BE2C (cell line): ENCODE results near the gene MACF1.

Experiments used
- DNase-seq: peaks from one replicate; pipeline ENCODE4 v3.0.0-alpha.2; 2020
- H3K27me3 ChIP-seq: fragments of 250-450 bp; sonication (Bioruptor Pico); 2 replicates; pipeline ENCODE4 v1.5.1; 2020; ENCODE audit warnings: mild to moderate bottlenecking
- H3K36me3 ChIP-seq: fragments of 250-450 bp; sonication (Bioruptor Pico); 2 replicates; pipeline ENCODE4 v1.5.1; 2020; ENCODE audit warnings: mild to moderate bottlenecking
- H3K4me1 ChIP-seq: fragments of 250-450 bp; sonication (Bioruptor Pico); 2 replicates; pipeline ENCODE4 v1.5.1; 2020
- H3K4me3 ChIP-seq: 2 replicates; pipeline ENCODE4 v1.5.1; 2011; ENCODE audit warnings: low read depth, low read length
- H3K9me3 ChIP-seq: fragments of 250-450 bp; sonication (Bioruptor Pico); 2 replicates; pipeline ENCODE4 v1.5.1; 2020
- TF ChIP-seq, protein P1 (sequence below): IDR thresholded peaks from 2 replicates; pipeline ENCODE4 v1.5.1; 2012; ENCODE audit warnings: mild to moderate bottlenecking, low read depth, low read length

The MACF1 gene

DNA sequence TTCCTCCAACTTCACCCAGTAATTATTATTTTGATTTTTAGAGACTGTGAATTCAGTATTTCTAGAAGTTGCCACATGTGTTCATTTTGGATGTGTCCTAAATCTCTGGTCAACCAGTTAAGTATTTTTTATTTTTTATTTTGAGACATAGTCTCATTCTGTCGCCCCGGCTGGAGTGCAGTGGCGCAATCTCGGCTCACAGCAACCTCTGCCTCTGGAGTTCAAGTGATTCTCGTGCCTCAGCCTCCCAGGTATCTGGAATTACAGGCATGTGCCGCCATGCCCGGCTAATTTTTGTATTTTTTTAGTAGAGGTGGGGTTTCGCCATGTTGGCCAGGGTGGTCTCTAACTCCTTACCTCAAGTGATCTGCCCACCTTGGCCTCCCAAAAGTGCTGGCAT lies 8.0 kb downstream of the MACF1 start:
- DNase-seq = no peak
- Histone ChIP-seq H3K4me1 (no peaks in the 10 kb centered on the region), H3K9me3 (no peaks in the 10 kb centered on the region), H3K4me3 (no peak overlapping the region), H3K36me3 (no peaks in the 10 kb centered on the region), H3K27me3 (no peaks in the 10 kb centered on the region)
- TF ChIP-seq, protein P1, sequence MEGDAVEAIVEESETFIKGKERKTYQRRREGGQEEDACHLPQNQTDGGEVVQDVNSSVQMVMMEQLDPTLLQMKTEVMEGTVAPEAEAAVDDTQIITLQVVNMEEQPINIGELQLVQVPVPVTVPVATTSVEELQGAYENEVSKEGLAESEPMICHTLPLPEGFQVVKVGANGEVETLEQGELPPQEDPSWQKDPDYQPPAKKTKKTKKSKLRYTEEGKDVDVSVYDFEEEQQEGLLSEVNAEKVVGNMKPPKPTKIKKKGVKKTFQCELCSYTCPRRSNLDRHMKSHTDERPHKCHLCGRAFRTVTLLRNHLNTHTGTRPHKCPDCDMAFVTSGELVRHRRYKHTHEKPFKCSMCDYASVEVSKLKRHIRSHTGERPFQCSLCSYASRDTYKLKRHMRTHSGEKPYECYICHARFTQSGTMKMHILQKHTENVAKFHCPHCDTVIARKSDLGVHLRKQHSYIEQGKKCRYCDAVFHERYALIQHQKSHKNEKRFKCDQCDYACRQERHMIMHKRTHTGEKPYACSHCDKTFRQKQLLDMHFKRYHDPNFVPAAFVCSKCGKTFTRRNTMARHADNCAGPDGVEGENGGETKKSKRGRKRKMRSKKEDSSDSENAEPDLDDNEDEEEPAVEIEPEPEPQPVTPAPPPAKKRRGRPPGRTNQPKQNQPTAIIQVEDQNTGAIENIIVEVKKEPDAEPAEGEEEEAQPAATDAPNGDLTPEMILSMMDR = no peak

GRCh38 chr1:39213511-39214002 lies 9.1 kb downstream of the MACF1 start:
- TF ChIP-seq, protein P1 = no peak
- Histone ChIP-seq H3K4me3 (no peak overlapping the region), H3K4me1 (no peaks in the 10 kb centered on the region), H3K9me3 (no peaks in the 10 kb centered on the region), H3K27me3 (no peaks in the 10 kb centered on the region), H3K36me3 (no peaks in the 10 kb centered on the region)
- DNase-seq = no peak

DNA sequence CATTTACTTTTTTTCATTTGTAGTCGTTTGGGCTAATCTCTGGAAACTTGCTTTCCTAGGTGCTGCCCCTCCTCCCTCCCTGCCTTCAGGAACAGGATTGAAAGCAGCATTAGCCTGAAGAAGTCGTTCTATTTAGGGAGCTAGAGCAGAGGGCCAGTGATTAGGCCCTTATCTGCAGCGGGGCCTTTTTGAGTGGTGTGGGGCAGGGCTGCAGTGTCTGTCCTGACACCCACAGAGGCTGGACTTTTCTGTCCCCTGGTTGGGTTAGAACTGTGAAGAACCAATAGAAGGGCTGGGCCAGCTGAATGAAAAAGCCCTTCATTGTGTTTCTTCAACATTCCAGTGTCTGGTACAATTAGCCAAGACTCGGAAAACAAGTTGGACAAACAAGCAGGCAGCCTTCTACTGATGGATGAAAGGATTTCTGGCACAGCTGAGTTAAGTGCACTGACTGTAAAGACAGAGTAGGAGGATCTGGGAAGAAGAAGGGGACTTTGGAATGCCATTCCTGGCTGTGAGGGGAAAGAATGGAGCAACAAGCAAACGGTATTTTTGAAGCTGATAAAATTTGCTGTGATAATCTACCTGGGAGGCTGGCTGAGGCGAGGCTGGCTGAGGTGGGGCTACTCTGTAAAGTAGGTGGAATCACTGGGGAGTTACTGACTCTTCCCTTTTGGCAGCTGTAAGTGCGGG lies 9.7 kb downstream of the MACF1 start:
- H3K27me3 ChIP-seq = no peaks in the 10 kb centered on the region
- H3K4me3 ChIP-seq = no peak overlapping the region
- H3K9me3 ChIP-seq = no peaks in the 10 kb centered on the region
- H3K36me3 ChIP-seq = no peaks in the 10 kb centered on the region
- DNase-seq = no peak
- no peaks in the 10 kb centered on the region for H3K4me1 ChIP-seq
- TF ChIP-seq, protein P1 = no peak

- Histone ChIP-seq H3K4me3 (no peak overlapping the region), H3K9me3 (no peaks in the 10 kb centered on the region)
- TF ChIP-seq, protein P1 = no peak
These were observed 10.2 kb downstream of the MACF1 start for GRCh38 chr1:39214714-39214997.

GRCh38 chr1:39214998-39215873 lies 10.7 kb downstream of the MACF1 start:
- Histone ChIP-seq H3K4me3 (no peak overlapping the region), H3K9me3 (no peaks in the 10 kb centered on the region), H3K27me3 (no peaks in the 10 kb centered on the region), H3K4me1 (no peaks in the 10 kb centered on the region), H3K36me3 (no peaks in the 10 kb centered on the region)
- no peak for DNase-seq
- TF ChIP-seq, protein P1 = no peak

More at GRCh38 chr1:39214714-39214997, 10.2 kb downstream of the MACF1 start:
- H3K4me1 ChIP-seq = no peaks in the 10 kb centered on the region
- DNase-seq = no peak
- H3K36me3 ChIP-seq = no peaks in the 10 kb centered on the region
- no peaks in the 10 kb centered on the region for H3K27me3 ChIP-seq

- no peaks in the 10 kb centered on the region for H3K36me3 ChIP-seq
- no peak overlapping the region for H3K4me3 ChIP-seq
- TF ChIP-seq, protein P1 = no peak
- H3K9me3 ChIP-seq = no peaks in the 10 kb centered on the region
- no peak for DNase-seq
- H3K27me3 ChIP-seq = no peaks in the 10 kb centered on the region
- no peaks in the 10 kb centered on the region for H3K4me1 ChIP-seq
These were observed 12.3 kb downstream of the MACF1 start for GRCh38 chr1:39216771-39217170.
